Heart left ventricle (tissue), 16 donors: ENCODE measurements around the gene NAPSA. TPM values are rescaled to one million over a fixed set of nuclear protein-coding genes. Genes with fewer than 3 reads are reported as not detected.

Experiments used
- ATAC-seq, 4 donors: fragments of 200-7000 bp; cut with Tn5 transposase; one replicate each; pipeline ENCODE4 v1.9.1; 2020 to 2022; ENCODE audit warnings: moderate library complexity in 4 of 4, mild to moderate bottlenecking in 3 of 4, moderate number of reproducible peaks in 1 of 4
- DNase-seq, 5 donors: peaks; one replicate each; pipeline ENCODE4 v3.0.0-alpha.2; 2020
- H3K27ac ChIP-seq, 12 donors: fragments of 200-600 bp; sonication (generic) in 4 of 12; one replicate each; pipeline versions ENCODE4 v1.5.0 to v1.8.0; 2016 to 2022; ENCODE audit warnings: mild to moderate bottlenecking in 2 of 12
- H3K27me3 ChIP-seq, 9 donors: fragments of 200-600 bp; sonication (generic) in 2 of 9; one replicate each; pipeline versions ENCODE4 v1.5.1 to v1.8.0; 2016 to 2022; ENCODE audit warnings: mild to moderate bottlenecking in 3 of 9
- H3K36me3 ChIP-seq, 9 donors: fragments of 200-600 bp; sonication (generic) in 2 of 9; one replicate each; pipeline versions ENCODE4 v1.5.0 to v1.8.0; 2018 to 2022; ENCODE audit warnings: mild to moderate bottlenecking in 2 of 9
- H3K4me1 ChIP-seq, 12 donors: fragments of 200-600 bp; sonication (generic) in 4 of 12; one replicate each; pipeline versions ENCODE4 v1.5.0 to v1.8.0; 2016 to 2022; ENCODE audit warnings: mild to moderate bottlenecking in 3 of 12
- H3K4me3 ChIP-seq, 12 donors: fragments of 200-600 bp; sonication (generic) in 4 of 12; one replicate each; pipeline versions ENCODE4 v1.5.0 to v1.8.0; 2017 to 2022; ENCODE audit warnings: mild to moderate bottlenecking in 9 of 12, moderate library complexity in 4 of 12
- H3K9me3 ChIP-seq, 12 donors: fragments of 200-600 bp; sonication (generic) in 4 of 12; one replicate each; pipeline versions ENCODE4 v1.5.0 to v1.8.0; 2016 to 2022; ENCODE audit warnings: mild to moderate bottlenecking in 1 of 12
- CTCF ChIP-seq, 12 donors: fragments of 200-600 bp; sonication (generic) in 4 of 12; IDR thresholded peaks; one replicate each; pipeline versions ENCODE4 v1.5.0 to v1.8.0; 2018 to 2022; ENCODE audit warnings: antibody characterized with exemption in 12 of 12, mild to moderate bottlenecking in 5 of 12
- POLR2A ChIP-seq, 2 donors: fragments of 450-650 bp; IDR thresholded peaks; one replicate each; pipeline ENCODE4 v1.6.1; 2017; ENCODE audit warnings: antibody characterized with exemption in 2 of 2, mild to moderate bottlenecking in 2 of 2, moderate library complexity in 2 of 2
- WGBS, 4 donors: extraction: QIAGEN DNeasy Blood & Tissue Kit in 2 of 4; methylation state at CpG; one replicate each; pipeline versions ENCODE4 v1.1.5 to v1.1.7; 2013 to 2018; 5-methylcytosine and 5-hydroxymethylcytosine counted together
- intact Hi-C, 10 donors: fragments of 100-400 bp; cut with DNase I; formaldehyde crosslinking; loops; one replicate each; pipeline versions ENCODE4 v1.11.1 to v1.14.2; 2022
- polyA plus RNA-seq, 2 donors: library from polyadenylated mRNA; stranded (reverse); fragments of 200-250 nt; gene quantifications; one replicate each; pipeline ENCODE4 v1.2.3, GENCODE V29; 2013
- total RNA-seq, 9 donors: library from RNA; depleted of rRNA in 2 of 9; stranded (reverse); fragments of >200 nt in 2 of 9; fragmentation: NEBNext Ultra II Directional in 3 of 9; extraction: Animal tissue kit (Norgen Biotek cat#: 25700) in 3 of 9; gene quantifications; one replicate each; pipeline versions ENCODE4 v1.1.0 to v1.2.4, GENCODE V29; 2016 to 2023
- donor health status: ischemic (EF 13 %, LVEDD 7.1; RV severe dilation, severe dysfunction).
- donor health status: healthy with polysubstance abuse.
- donor health status: DM: no; HTN: yes; CAD: no.
- donor health status: DM: no; HTN: no; CAD: no.
- donor health status: ischemic (EF 25% LVEDD 6.9; RV normal size, moderate dysfunction).
- donor health status: ischemic (EF 25% LVEDD 5.7; RV mildly dilated, moderate dysfunction).
- donor health status: healthy.
- donor health status: DM: yes; HTN: yes; CAD: no.
- donor health status: ischemic (EF 35%, LVEDD 5.7; RV mildly dilated, moderate dysfunction).
- donor health status: nonischemic (EF 11% LVEDD 7.7; RV severe dilation, severe dysfunction).
- donor health status: DM: yes; HTN: yes; CAD: no.
- donor health status: PGD.
- donor health status: ischemic (EF 29% LVEDD 5.4; RV normal size, mild dysfunction).
- donor health status: nonischemic (EF 23%, LVEDD 6.1; RV moderate dilation, normal function).

NAPSA gene
- total and polyA plus RNA-seq, 11 donors, result 0.28 to 0.89 (median 0.62) TPM; not detected in 5

DNA sequence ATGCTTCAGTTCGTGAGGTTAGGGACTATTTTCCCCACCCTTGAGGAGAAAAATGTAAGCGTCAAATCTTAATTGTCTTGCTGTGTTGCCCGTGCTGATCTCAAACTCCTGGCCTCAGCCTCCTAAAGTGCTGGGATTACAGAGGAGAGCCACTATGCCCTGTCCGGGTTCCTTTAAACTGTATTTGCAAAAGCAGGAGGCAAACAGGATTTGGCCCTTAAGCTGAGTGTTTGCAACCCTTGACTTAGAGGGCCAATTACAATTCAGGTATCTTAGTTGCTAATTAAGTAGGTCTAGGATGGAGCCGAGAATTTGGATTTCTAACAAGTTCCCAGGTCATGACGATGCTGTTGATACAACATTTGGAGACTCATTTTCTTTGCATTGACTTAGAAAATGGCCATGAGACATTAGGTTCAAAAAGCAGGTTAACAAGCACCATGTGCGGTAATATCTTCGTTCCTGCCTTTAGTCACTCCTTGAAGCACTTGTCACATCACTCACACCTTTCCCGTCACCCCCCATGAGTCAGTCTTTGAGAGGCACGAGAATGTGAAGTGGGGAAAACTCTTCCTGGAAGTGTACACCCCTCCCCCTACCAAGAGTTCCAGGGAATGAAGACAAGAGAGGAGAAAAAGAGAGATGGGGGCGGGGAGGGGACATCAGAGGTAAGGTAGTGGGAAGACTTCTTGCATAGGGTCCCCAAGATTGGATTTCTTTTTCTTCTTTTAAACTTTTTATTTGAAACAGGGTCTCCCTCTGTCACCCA, 2.6 kb downstream of the NAPSA start:
- Histone ChIP-seq H3K27me3 (no peaks in the 10 kb centered on the region), H3K4me3 (no peak overlapping the region), H3K36me3 (no peaks in the 10 kb centered on the region), H3K4me1 (peaks cover 0 to 10% (median 0%) of the 10 kb centered on the region in 12 donors), H3K27ac (no peak overlapping the region), H3K9me3 (no peaks in the 10 kb centered on the region)
- TF ChIP-seq POLR2A (IDR thresholded peaks at IDR 0.05), result no peak
- no peak for TF ChIP-seq CTCF (IDR thresholded peaks at IDR 0.05)
- 48 to 53% (median 51%) methylated on average over 11 of the region's 11 CpGs for WGBS, 4 donors
- DNase-seq (no peak), ATAC-seq (no peak)
- intact Hi-C loops, result loop anchor here in 3 of 10 donors (2.0 to 10.0 kb wide), 4 partner anchors 48 to 562 kb away; no protein-coding TSS in a partner anchor

- ATAC-seq (no peak), DNase-seq (no peak)
- no peaks in the 10 kb centered on the region for H3K9me3 ChIP-seq
- 85 to 93% (median 86%) methylated on average over 7 of the region's 7 CpGs for WGBS, 4 donors
- H3K27me3 ChIP-seq, result no peaks in the 10 kb centered on the region
- H3K36me3 ChIP-seq, result no peaks in the 10 kb centered on the region
- intact Hi-C loops, result loop anchor here in 3 of 10 donors (2.0 to 10.0 kb wide), 4 partner anchors 49 to 563 kb away; no protein-coding TSS in a partner anchor
- H3K4me3 ChIP-seq, result no peak overlapping the region
- H3K4me1 ChIP-seq, result peaks cover 0 to 13% (median 0%) of the 10 kb centered on the region in 12 donors
- TF ChIP-seq CTCF (IDR thresholded peaks at IDR 0.05) (no peak), POLR2A (IDR thresholded peaks at IDR 0.05) (no peak)
- H3K27ac ChIP-seq, result no peak overlapping the region
Measured at GRCh38 chr19:50362030-50362412, 3.4 kb downstream of the NAPSA start.

DNA sequence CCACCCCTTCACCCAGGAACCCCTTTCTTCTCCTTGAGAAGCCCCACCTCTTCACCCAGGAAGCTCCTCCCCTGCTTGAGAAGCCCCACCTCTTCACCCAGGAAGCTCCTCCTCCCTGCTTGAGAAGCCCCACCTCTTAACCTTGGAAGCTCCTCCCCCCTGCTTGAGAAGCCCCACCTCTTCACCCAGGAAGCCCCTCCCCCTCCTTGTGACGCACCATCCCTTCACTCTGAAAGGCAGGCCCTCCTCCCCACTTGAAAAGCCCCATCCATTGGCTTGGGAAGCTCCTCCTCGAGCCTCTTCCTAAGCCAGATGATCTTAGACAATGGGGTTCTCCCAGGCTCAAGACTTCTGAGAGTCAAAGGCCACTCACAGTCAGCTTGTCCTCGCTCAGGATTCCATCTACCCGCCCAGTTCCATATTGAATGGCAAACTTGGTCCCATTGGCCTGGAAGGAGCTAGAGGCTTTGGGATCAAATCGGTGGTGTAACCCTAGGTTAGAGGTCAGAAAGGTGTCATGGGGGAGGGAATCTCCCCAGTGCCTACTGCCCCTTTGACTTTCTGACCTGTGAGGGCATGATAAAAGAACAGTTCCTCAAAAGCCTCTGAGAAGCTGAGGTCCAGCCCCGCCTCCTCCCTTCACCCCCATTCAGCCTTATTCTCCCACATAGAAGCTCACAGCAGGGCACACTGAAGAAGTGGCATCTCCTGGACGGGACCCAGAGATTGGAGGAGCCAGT, 4.0 kb downstream of the NAPSA start:
- intact Hi-C loops, result loop anchor here in 3 of 10 donors (2.0 to 10.0 kb wide), 4 partner anchors 49 to 563 kb away; no protein-coding TSS in a partner anchor
- H3K27me3 ChIP-seq, result no peaks in the 10 kb centered on the region
- H3K36me3 ChIP-seq, result no peaks in the 10 kb centered on the region
- no peak overlapping the region for H3K27ac ChIP-seq
- H3K4me3 ChIP-seq, result no peak overlapping the region
- no peaks in the 10 kb centered on the region for H3K9me3 ChIP-seq
- WGBS, 4 donors, result 85 to 95% (median 89%) methylated on average over 7 of the region's 7 CpGs
- TF ChIP-seq CTCF (IDR thresholded peaks at IDR 0.05) (no peak), POLR2A (IDR thresholded peaks at IDR 0.05) (no peak)
- DNase-seq, result no peak
- no peak for ATAC-seq
- peaks cover 0 to 13% (median 0%) of the 10 kb centered on the region in 12 donors for H3K4me1 ChIP-seq

- Histone ChIP-seq H3K4me1 (peaks cover 0 to 13% (median 0%) of the 10 kb centered on the region in 12 donors), H3K4me3 (no peak overlapping the region), H3K36me3 (no peaks in the 10 kb centered on the region), H3K9me3 (no peaks in the 10 kb centered on the region), H3K27ac (no peak overlapping the region), H3K27me3 (no peaks in the 10 kb centered on the region)
- DNase-seq (no peak), ATAC-seq (no peak)
- TF ChIP-seq CTCF (IDR thresholded peaks at IDR 0.05), result no peak
- no peak for TF ChIP-seq POLR2A (IDR thresholded peaks at IDR 0.05)
- 91 to 97% (median 94%) methylated on average over 6 to 11 of the region's 11 CpGs for WGBS, 4 donors
- intact Hi-C loops, result loop anchor here in 4 of 10 donors (5.0 to 10.0 kb wide), 5 partner anchors 58 to 565 kb away; partner anchors contain the start of gene SPIB (in 1 of the 4)
Measured at GRCh38 chr19:50359328-50359818, 6.1 kb downstream of the NAPSA start.
